ENCODE data around the gene ABLIM2. TPM values are rescaled to one million over a fixed set of nuclear protein-coding genes. Genes with fewer than 3 reads are reported as not detected.

ABLIM2 gene
- total and polyA plus RNA-seq, 3 donors from 2014 or later, result 5.2 to 7.5 (median 6.9) TPM

DNA sequence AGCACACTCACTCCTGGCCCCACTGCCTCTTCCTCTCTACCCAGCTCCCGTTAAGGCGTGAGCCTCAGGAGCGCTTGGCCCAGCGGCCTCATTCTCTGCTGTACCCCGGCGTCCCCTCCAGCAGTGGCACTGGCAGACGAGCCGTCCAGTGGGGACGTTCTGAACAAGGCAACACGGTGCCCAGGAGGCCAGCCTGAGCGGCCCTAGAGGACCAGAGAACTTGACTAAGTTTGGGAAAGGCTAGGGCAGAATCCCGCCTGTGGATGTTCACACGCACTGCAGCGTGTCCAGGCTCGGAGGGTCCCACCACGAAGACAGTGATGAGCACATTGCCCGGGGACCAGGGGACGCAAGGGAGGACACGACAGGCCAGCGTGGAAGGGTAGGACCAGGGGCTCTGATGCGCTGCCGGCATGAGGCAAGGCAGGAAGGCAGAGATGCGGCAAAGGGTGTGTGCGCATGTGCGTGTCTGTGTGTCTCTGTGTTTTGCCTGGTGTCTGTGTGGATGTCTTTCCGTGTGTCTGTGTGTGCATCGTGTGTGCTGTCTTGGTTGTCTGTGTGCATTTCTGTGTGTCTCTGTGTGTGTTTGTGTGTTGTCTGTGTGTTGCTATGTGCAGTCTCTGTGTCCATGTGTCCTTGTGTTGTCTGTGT is 89.4 kb downstream of the ABLIM2 start:
- Histone ChIP-seq H3K27me3 (no peaks in the 10 kb centered on the region), H3K4me3 (no peak overlapping the region), H3K9me3 (no peaks in the 10 kb centered on the region), H3K27ac (no peak overlapping the region), H3K4me1 (no peaks in the 10 kb centered on the region), H3K36me3 (ENCODE audit: low read depth, missing control alignments) (no peaks in the 10 kb centered on the region)
- TF ChIP-seq POLR2A (IDR thresholded peaks at IDR 0.05), result no peak
- TF ChIP-seq, protein P1, sequence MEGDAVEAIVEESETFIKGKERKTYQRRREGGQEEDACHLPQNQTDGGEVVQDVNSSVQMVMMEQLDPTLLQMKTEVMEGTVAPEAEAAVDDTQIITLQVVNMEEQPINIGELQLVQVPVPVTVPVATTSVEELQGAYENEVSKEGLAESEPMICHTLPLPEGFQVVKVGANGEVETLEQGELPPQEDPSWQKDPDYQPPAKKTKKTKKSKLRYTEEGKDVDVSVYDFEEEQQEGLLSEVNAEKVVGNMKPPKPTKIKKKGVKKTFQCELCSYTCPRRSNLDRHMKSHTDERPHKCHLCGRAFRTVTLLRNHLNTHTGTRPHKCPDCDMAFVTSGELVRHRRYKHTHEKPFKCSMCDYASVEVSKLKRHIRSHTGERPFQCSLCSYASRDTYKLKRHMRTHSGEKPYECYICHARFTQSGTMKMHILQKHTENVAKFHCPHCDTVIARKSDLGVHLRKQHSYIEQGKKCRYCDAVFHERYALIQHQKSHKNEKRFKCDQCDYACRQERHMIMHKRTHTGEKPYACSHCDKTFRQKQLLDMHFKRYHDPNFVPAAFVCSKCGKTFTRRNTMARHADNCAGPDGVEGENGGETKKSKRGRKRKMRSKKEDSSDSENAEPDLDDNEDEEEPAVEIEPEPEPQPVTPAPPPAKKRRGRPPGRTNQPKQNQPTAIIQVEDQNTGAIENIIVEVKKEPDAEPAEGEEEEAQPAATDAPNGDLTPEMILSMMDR (IDR thresholded peaks at IDR 0.05), result no peak
- intact Hi-C loops (cut with DNase I; ENCODE audit: low total_unique reads), result no loop called here
- WGBS, 2 donors, result 89 to 95% methylated on average over 13 to 27 of the region's 27 CpGs
- no peak for DNase-seq

DNA sequence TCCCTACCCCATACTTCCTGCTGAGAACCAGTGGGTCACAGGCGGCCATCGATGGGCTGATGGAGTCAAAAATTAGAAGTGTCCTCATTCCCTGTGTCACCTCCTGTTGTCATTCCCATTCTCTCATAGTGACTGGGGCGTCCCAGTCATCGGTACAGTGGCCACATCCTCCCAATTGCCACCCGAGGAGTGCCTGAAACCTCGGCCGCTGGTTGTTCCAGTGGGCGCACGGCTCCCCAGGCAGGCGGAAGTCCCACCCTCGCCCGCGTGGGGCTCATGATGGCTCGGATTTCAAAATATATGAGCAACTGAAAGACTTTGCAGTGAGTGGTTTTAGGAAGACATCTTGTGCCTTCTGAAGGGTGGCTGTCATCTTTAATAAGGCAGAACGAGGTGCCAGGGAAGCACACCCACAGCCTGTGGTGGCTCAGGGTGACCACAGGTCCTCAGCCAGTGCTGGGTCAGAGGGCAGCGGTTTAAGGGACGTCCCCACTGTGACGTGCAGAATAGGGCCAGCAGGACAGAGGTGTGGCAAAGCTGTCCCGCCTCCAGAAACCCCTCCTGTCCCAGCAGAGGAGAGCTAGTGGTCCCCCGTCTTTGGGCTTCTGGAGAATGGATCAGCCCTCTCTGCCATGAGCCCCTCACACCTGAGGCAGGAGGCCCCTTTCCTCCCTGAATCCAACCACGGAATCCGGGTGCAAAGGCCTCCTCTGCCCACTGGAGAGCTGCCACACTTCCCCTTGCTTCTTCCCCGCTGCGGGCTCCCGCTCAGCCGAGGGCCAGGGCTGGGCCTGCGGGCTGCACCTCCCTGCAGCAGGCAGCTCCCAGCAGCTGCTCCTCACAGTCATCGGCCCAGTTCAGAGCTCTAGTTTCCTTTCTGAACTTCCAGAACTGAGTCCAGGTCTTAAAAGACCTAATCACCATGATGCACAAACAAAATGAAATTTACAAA is 90.4 kb downstream of the ABLIM2 start:
- intact Hi-C loops (cut with DNase I; ENCODE audit: low total_unique reads), result no loop called here
- no peaks in the 10 kb centered on the region for H3K4me1 ChIP-seq
- TF ChIP-seq, protein P1 (IDR thresholded peaks at IDR 0.05), result no peak
- TF ChIP-seq POLR2A (IDR thresholded peaks at IDR 0.05), result no peak
- 81 to 86% methylated on average over 23 to 28 of the region's 28 CpGs for WGBS, 2 donors
- H3K36me3 ChIP-seq (ENCODE audit: low read depth, missing control alignments), result no peaks in the 10 kb centered on the region
- H3K27ac ChIP-seq, result no peak overlapping the region
- no peaks in the 10 kb centered on the region for H3K27me3 ChIP-seq
- H3K4me3 ChIP-seq, result no peak overlapping the region
- no peaks in the 10 kb centered on the region for H3K9me3 ChIP-seq
- no peak for DNase-seq

DNA sequence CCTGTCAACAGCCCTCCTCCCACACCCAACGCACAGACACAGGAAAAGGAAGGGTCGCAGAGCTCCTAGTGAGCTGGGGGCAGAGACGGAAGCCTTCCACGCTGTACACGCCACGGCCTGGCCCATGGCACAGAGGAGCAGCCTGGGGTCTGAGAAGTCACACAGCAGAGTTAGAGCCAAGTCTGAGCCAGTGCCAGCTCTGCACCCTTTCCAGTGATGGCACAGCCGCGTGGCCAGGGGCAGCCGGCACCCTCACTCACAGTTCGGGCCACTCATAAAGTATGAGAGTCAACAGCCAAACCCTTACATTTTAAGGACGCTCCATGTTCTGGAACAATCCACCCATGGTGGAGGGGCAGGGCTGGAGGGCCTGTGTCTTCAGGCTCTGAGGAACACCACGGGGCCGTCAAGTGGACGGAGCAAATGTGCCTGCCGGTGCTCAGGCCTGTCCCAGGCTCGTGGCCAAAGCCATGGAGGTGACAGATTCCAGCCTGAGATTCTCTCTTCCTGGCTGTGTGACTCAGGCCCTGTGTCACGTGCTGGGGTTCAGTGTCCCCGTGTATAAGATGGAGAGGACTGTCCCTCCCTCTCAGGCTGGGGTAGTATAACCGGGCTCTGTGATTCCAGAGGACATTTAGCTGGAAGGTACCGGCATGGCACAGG is 91.2 kb downstream of the ABLIM2 start:
- DNase-seq, result no peak
- intact Hi-C loops (cut with DNase I; ENCODE audit: low total_unique reads), result no loop called here
- H3K9me3 ChIP-seq, result no peaks in the 10 kb centered on the region
- no peak overlapping the region for H3K4me3 ChIP-seq
- H3K27me3 ChIP-seq, result no peaks in the 10 kb centered on the region
- TF ChIP-seq, protein P1 (IDR thresholded peaks at IDR 0.05), result no peak
- TF ChIP-seq POLR2A (IDR thresholded peaks at IDR 0.05), result no peak
- no peaks in the 10 kb centered on the region for H3K36me3 ChIP-seq (ENCODE audit: low read depth, missing control alignments)
- H3K4me1 ChIP-seq, result no peaks in the 10 kb centered on the region
- no peak overlapping the region for H3K27ac ChIP-seq
- WGBS, 2 donors, result 94 to 100% methylated on average over 7 to 20 of the region's 20 CpGs

DNA sequence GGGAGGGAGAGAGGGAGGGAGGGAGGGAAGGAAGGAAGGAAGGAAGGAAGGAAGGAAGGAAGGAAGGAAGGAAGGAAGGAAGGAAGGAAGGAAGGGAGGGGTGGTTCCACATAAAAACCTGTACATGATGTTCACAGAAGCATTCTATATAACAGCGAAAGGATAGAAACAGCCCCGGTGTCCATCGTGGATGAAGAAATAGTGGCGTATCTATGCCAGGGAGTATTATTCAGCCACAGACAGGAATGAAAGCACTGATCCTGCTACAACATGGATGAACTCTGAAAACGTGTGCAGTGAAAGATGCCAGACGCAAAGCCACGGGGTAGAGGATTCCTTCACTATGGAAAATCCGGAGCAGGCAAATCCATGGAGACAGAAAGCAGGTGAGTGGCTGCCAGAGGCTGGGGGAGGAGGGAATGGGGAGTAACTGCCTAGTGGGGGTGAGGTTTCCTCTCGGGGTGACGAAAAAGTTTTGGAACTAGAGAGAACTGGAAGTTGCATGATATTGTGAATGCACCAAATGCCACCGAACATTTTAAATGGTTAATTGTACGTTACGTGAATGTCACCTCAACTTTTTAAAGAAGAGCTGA is 92.2 kb downstream of the ABLIM2 start:
- intact Hi-C loops (cut with DNase I; ENCODE audit: low total_unique reads), result no loop called here
- no peak for DNase-seq
- Histone ChIP-seq H3K27me3 (no peaks in the 10 kb centered on the region), H3K4me1 (no peaks in the 10 kb centered on the region), H3K36me3 (ENCODE audit: low read depth, missing control alignments) (no peaks in the 10 kb centered on the region), H3K9me3 (no peaks in the 10 kb centered on the region), H3K4me3 (no peak overlapping the region), H3K27ac (no peak overlapping the region)
- 94 to 96% methylated on average over 13 of the region's 13 CpGs for WGBS, 2 donors
- TF ChIP-seq POLR2A (IDR thresholded peaks at IDR 0.05), result no peak
- TF ChIP-seq, protein P1 (IDR thresholded peaks at IDR 0.05), result no peak
